HG03045 (cell line): ENCODE results near the gene ZFP36L1.

Experiments
- ATAC-seq: cut with Tn5 transposase; IDR thresholded peaks from one replicate; pipeline ENCODE4 v1.9.1; 2021; ENCODE audit warnings: mild to moderate bottlenecking, moderate library complexity; ENCODE audit not compliant: unreplicated experiment

Gene ZFP36L1

DNA sequence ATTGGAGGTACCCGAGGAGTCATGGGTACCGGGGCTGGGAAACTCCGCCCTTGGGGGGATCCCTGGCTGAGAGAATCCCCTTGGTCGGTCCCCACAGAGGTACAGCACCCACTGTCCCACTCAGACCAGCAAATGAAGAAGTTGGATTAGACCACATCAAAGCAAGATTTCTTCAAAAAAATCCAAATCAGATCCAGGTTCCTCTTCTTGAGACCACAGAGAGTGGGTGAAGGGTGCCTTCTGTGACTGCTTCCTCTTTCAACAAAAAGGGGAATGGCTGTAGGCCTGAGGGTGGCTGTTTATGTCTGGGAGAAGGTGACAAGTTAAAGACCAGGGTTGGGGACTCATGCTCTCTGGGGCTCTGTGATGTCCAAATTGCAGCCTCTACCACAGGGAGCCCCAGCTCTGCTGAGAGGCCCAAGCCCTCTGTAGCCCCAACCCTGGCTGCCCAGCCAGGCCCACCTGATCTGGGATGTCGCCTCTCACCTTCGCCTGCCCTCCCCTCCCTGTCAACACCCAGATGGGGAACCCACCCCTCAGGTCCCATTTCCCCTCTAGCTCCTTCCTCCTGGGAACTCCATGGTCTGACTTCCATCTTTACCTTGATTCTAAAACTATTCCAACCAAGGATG is 50.9 kb downstream of the ZFP36L1 start:
- ATAC-seq, result peak; percentile 75

GRCh38 chr14:68741477-68741791 is 51.4 kb downstream of the ZFP36L1 start:
- ATAC-seq, result no peak

DNA sequence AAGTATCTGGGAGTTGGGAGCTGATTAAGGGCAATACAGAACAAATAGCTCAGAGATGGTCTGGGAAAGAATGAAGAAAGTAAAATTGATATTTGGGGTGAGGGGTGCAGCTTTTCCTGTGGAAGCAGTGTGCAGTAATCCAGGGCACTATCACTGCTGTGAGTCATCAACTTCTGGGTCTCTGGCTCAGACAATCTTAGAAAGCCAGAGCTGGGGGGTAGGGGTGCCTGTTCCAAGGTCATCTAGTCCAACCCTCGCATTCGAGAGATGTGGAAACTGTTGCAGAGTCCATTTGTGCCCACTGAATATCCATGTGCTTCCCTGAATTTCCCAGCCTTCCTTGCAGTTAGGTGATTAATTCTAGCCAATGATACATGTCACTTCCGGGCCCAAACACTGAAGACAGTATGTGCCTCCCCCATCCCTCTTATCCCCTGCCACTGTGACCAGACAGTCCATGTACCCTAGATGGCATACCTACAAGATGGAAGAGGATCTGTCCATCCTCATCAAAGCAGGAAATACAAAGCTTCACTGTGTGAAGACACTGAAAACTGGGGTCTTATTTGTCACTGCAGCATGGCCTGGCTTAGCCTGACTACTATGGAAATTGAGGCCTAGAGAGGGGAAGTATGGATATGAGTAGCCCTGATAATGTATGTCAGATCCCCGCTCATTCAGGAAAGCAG is 51.9 kb downstream of the ZFP36L1 start:
- no peak for ATAC-seq

- ATAC-seq, result no peak
These were observed 53.2 kb downstream of the ZFP36L1 start for GRCh38 chr14:68739701-68740100.

DNA sequence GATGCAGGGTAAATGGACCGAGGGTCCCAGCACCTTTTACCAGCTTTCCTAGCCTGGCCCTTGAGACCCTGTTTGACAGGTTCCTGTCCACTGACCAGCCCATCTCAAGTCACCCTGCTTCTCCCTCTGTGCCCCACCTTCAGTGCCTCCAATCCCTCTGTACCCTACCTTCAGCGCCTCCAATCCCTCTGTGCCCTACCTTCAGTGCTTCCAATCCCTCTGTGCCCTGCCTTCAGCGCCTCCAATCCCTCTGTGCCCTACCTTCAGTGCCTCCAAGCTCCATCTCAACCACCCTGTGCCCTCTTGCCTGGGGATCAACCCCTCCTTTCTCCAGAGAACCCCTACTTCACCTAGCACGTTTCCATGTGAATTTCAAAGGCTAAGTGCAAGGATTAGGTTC is 54.3 kb downstream of the ZFP36L1 start:
- ATAC-seq, result no peak
